AG10803 (cell line): ENCODE measurements around the gene PANK3.
A peak's percentile ranks its signal among the peaks of the same experiment; 100 is the strongest.

Source experiments
- DNase-seq: peaks from one replicate; pipeline ENCODE4 v3.0.0; 2010; ENCODE audit warnings: low read depth
- H3K4me3 ChIP-seq: 2 replicates; pipeline ENCODE4 v1.5.1; 2011; ENCODE audit warnings: mild to moderate bottlenecking, low read length, control low read depth
- CTCF ChIP-seq: conservative IDR thresholded peaks from 2 replicates; pipeline ENCODE4 v1.5.1; 2011; ENCODE audit warnings: mild to moderate bottlenecking, low read length, control low read depth, inconsistent platforms

Gene PANK3

GRCh38 chr5:168604436-168604835 is 25.3 kb upstream of the PANK3 start:
- DNase-seq = no peak
- H3K4me3 ChIP-seq = no peak overlapping the region
- no peak for TF ChIP-seq CTCF

GRCh38 chr5:168603746-168604145 is 24.6 kb upstream of the PANK3 start:
- no peak for TF ChIP-seq CTCF
- DNase-seq = peak; percentile 39
- H3K4me3 ChIP-seq = no peak overlapping the region

- no peak for TF ChIP-seq CTCF
- DNase-seq = no peak
- no peak overlapping the region for H3K4me3 ChIP-seq
These were observed 23.3 kb upstream of the PANK3 start for GRCh38 chr5:168602517-168602916.

- no peak overlapping the region for H3K4me3 ChIP-seq
- no peak for TF ChIP-seq CTCF
- no peak for DNase-seq
These were observed 22.8 kb upstream of the PANK3 start for GRCh38 chr5:168601972-168602371.

GRCh38 chr5:168600409-168600808 is 21.2 kb upstream of the PANK3 start:
- DNase-seq = no peak
- TF ChIP-seq CTCF = no peak
- H3K4me3 ChIP-seq = no peak overlapping the region

- no peak for DNase-seq
- no peak for TF ChIP-seq CTCF
- H3K4me3 ChIP-seq = no peak overlapping the region
These were observed 20.7 kb upstream of the PANK3 start for GRCh38 chr5:168599826-168600225.

GRCh38 chr5:168598639-168599038 is 19.5 kb upstream of the PANK3 start:
- no peak overlapping the region for H3K4me3 ChIP-seq
- TF ChIP-seq CTCF = no peak
- no peak for DNase-seq
